COLO668 (cell line): Measurements from ENCODE around the gene SLCO3A1.

Source experiments
- DNase-seq: peaks from one replicate; lab custom pipeline; 2025; ENCODE audit not compliant: unreplicated experiment; lab: John Stamatoyannopoulos, UW

Gene SLCO3A1

DNA sequence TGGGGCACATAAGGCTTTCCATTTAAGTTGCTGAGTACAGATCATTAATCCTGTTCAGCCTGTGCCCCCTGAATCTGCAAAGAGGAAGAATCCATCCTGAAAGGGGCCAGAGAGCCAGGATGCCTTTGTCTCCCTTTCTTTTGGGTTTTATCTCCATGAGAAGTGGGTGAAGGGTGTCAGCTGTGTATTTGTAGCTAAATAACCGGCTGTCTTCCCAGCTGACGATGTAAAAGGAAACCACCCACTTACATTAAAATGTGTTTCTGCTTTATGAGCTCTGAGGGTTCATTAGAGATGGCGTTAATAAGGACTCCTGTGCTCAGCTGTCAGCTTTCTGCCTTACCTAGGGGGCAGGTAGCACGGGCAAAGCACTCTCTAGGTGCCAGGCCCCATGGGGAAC, 83.4 kb downstream of the SLCO3A1 start:
- DNase-seq = no peak

DNA sequence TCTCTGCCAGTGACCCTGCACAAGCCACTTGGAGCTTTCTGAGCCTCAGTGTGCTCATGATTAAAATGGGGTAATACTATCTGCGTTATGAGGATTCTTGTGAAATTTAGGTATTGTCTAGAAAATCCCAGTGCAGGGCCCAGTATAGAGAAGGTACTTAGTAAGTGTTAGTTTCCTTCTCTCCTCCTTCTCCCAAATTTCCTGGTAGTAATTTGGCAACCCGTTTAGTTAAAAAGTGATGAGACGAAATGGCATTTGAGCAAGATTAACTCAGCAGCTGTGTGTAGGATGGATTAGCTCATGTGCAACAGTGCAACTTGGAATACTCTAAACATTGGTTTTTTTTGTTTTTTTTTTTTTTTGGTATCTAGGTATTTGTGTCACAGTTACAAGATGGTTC, 84.6 kb downstream of the SLCO3A1 start:
- no peak for DNase-seq

DNA sequence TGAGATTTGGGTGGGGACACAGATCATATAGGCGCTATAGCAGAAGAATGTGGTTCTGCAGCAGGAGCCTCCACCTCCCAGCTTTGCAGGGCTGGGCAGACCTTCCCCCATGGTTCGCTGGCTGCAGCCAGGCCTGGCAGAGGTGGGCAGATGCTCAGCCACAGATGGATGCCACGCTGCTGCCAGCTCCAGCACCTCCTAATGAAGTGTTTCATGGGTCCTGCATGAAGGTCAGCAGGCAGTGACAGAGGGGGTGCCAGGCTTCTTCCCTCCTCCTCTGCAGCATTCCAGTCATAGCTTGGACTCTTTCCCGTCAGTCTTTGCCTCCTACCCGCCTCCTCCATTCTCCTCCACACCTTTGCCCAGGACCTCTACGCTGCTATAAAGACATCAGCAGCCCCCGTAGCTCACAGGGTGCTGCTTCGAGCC, 85.9 kb downstream of the SLCO3A1 start:
- no peak for DNase-seq

DNA sequence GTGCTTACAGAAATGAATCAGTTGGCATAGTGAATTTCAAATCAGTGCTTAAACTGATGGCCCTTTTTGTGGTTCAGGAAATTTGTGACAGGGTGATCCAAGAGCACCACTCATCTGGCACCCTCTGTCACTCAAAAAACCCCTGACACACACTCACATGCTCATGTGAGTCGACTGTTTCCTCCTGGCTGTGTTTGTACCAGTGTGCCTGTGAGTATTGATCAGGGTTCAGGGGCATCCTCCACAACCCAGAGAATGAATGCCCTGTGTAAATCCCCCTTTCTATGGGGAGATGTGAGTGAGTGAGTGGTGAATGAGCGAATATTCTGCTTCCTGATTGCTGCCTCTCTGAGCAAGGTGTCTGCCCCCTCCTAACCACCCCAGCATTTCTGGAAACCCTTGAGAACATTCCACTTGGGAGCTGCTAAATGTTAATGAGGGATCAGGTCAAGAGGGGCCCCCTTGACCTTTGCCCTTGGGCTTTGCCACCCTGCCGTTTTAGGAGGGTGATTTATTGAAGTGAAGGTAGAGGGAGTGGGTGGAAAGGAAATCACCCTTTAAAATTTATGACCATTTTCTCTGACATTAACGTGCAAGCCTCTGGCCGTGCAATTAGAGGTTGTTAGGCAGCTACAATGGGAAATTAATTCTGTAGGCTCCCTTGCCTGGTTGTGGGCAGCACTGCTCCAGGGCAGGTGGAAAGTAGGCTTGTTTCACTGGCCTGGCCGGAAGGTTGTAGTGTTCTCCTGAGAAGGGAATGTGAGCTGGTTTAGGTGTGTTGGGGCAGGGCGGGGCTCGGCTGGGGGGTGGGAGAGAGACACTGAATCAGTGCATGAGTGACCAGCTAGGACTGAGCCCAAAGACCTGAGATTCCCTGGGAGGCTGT, 87.2 kb downstream of the SLCO3A1 start:
- DNase-seq = peak; percentile 52

DNA sequence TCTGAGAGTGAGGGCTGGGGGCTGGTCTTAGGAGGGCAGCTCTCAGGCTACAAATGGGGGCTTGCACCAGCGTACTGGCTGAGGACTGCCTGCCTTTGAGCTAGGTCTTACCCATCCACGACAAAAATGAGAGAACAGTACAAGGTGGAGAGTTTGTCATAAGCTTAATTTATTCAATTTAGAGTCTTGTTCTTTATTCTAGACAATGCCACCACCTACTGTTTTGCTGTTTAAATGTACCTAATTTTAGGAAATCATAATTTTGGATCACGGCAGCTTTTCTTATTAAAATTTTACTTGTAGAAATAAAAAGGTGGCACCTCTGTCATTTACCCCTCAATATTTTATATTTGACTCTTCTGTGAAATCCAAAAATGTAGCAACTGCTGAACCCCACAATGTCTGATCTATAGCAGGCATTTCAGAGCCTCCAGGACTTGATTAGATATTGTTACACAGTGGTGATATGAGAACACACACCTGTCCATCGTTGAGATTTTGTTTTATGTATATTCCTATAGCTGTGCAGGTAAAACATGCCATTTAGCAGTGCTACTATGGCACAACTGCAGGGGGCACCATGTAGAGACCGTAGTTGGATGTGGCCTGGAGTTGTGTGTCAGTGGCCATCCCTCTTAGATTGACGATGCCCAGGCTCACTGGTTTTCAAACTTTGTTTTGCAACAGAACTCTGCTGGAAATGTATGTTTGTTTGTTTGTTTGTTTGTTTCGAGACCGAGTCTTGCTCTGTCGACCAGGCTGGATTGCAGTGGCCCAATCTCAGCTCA, 88.6 kb downstream of the SLCO3A1 start:
- no peak for DNase-seq

DNA sequence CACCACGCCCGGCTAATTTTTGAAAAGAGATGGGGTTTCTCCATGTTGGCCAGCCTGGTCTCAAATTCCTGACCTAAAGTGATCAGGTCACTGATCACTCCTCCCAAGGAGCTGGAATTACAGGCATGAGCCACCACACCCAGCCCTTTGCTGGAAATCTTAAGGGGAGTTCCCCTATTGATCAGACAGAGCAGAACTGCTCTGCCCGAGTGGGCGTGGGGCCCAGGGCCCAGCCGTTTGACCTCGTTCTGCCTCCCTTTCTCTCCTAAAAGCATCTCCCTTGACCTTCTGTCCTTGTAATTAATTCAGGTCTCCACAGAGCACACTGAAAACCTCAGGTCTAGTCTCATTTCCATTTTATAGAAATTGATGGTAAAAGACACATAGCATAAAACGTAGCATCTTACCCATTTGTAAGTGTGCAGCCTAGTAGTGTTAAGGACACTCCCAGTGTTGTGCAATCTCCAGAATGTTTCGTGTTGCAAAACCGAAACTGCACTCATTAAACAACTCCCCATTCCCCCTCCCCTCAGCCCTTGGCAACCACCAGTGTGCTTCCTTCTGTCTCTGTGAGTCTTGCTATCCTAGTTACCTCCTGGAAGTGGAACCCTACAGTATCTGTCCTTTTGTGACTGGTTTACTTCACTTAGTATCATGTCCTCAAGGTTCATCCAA, 89.3 kb downstream of the SLCO3A1 start:
- peak; percentile 63 for DNase-seq

DNA sequence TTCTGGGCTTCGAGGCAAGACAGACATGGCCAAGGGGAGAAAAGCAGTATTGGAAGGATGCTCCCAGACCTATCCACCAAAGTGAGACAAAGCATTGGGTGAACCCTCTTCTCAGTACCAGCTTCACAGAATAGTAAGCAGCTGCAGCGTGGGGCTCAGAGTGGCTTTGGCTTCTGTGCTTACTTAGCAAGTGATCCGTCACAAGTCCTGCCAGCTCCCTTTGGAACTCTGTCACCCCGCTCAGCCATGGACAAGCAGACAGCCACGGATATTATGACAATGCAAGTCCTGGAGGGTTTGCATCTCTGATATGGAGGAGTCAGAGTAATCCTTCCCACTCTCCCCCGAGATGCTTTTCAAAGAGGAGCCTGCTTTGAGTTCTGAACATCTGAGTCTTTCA, 90.8 kb downstream of the SLCO3A1 start:
- DNase-seq = peak; percentile 42

DNA sequence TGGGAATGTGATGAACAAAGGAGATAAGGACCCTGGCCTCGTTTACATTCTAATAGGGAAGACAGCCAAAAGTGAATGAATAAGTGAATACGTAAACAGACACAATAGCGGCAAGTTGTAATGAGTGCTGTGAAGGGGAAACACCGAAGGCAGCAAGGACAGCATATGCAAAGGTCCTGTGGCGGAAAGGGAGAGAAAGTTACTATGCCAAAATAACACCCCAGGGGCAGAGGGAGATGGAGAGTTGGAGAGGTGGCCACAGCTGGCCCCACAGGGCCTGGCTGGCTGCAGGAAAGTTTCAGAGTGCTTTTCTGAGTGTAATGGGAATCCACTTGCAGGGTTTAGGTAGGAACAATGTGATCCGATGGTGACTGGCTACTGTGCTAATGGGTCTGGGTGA, 91.9 kb downstream of the SLCO3A1 start:
- no peak for DNase-seq

DNA sequence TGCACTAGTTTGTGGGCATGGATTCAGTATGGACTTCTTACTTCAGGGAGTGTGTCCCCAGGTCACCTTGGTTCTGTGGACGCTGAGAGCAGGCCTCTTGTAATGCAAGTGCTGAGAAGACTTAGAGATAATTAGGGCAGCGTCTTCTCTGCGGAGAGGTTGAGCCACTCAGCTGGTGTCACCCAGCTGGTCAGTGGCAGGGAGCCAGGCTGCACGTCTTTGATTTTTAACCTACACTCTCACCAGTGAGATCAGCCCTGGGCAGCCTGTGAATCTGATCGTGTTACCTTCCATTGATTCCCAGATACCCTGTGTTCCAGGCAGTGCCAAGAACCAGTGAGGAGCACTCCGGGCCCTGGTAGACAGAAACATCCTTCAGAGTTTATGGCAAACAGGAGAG, 92.6 kb downstream of the SLCO3A1 start:
- no peak for DNase-seq

DNA sequence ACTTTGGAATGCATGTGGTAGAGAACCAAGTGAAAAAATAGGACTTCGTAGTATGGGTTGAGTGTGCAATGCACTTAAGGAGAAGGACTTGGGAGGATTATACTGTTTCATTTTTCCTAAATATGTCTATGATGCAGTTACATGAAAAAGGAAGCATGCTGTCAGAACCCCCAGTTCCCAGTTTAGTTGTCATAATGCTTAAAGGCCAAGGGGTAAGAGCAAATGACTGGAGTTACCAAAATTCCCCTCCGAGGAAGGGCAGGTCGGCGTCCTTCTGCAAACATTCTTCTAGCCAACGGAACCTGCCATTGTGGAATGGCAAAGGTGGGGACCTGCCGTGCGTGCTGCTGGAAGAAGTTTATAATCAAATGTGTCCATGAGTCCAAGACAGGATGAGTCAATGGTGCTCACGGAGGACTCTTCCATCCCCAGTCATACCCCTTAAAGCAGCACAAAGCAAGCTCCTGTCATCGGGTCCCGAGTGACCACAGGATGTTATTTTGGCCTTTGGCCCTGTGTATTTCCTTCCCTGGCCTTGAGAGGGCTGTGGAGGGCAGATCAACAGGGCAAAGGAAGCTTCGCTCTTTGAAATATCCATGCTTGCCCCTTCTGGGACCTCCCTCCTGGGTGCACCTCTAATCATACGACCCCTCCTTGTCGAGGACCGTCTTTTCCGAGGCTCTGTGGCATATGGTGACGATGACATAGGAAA, 93.2 kb downstream of the SLCO3A1 start:
- DNase-seq = no peak

DNA sequence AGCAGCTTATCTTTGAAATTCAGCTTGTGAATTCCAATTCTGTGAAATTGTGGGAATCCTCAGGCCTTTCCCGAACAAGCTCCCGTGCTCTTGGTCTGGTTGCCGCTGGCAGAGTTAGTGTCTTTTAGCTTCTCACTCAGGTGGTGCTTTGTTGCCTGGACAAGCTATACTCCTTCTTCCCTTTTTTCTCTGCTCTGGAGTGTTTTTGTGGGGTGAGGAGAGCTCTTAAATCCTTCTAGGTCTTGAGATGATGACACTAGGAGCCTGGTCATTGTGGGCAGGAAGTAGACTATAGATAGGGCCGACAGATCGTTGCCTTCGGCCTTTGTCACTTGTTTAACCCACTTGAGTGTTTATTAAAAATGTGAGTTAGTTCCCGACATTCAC, 93.8 kb downstream of the SLCO3A1 start:
- DNase-seq = no peak

DNA sequence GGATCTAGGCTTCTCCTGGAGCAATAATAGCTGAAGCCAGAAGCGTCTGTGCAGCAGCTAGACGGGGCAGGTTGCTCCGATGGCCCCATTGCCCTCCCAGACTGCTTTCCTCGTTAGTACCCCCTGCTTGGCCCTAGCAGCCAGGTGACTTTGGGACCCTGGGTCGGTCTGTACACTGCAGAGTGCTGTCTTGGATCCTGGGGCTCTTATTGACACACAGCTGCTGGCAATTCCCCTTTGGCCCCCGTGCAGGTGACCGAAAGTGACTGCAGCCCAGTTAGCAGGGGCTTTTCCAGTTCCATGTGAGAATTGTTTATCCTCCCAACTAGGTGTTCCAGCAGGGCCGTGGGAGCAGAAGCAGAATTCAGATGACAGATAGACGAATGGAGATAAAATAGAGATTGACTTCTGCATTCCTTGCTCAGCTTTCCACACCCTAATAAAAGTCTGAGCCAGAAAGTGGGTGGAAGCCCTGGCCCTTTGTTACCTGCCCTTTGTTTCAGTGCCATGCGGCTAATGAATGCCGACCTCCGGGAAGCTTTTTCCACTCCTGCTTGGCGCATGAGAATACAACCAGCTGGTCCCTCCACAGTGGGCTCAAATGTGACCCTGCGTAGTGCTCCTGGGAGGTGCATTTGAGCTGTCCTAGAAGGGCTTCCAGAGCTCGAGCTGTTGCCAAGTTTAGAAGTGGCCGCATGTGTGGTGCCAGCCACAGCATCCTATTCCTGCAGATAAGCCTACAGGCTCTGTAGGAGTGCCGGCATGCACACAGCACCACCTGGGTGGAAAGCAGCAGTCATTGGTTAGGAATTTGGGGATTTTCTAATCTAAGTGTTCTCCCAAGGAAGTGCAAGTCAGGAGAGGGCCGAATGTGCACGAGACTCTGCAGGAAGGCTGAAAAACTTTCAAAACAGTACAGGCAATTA, 94.4 kb downstream of the SLCO3A1 start:
- peak; percentile 40 for DNase-seq

DNA sequence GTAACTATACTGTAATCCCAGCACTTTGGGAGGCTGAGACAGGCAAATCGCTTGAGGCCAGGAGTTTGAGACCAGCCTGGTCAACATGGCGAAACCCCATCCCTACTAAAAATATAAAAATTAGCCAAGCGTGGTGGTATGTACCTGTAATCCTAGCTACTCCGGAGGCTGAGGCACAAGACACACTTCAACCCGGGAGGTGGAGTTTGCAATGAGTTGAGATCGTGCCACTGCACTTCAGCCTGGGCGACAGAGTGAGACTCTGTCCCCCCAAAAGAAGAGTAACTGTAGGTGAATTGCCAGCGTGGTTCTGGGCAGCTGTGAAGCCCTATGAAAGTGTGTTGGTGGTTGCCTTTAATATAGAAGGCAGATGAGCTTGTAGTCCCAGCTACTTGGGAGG, 95.9 kb downstream of the SLCO3A1 start:
- no peak for DNase-seq

DNA sequence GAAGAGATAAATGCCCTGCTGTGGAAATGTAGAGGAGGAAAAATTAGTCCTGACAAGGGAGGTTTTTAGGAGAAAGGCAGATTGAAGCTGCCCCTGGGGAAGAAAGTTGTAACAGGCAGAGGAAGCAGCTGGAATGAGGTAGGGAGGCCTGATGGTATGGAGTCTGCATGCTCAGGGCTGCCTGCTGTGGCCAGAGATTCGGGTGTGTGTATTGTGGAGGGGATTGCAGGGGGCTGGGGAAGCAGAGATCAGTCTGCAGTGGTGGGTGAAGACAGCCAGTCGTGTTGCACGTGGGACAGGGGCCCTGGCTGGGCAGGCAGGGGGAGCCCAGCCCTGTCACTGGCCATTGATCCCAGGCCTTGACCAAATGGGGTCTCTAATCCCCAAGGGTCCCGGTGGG, 96.5 kb downstream of the SLCO3A1 start:
- no peak for DNase-seq

DNA sequence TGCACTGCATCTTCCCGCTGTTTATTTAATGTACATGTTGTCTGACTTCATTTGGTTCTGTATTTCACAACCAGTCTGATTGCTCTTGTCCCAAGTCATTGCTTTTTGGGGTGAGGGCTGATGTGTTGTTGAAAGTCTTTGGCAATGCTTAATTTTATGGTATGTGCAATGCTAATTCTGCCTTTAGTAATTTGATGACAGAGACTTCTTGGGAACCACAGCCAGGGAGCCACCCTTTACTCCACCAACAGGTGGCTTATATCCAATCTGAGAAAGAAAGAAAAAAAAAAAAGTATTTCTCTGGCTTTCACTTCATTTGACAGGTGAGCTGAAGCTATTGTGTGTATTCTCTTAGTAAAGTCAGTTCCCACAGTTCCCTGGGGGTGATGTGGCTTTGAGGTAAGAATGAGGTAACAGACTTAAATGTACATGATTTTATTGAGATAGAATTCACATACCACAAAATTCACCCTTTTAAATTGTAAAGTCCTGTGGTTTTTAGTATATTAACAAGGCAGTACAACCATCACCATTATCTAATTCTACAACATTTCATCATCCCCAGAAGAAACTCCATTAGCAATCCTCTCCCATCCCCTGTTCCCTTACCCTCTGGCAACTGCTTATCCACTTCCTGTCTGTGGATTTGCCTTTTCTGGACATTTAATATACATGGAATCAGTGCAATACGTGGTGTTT, 97.3 kb downstream of the SLCO3A1 start:
- no peak for DNase-seq

DNA sequence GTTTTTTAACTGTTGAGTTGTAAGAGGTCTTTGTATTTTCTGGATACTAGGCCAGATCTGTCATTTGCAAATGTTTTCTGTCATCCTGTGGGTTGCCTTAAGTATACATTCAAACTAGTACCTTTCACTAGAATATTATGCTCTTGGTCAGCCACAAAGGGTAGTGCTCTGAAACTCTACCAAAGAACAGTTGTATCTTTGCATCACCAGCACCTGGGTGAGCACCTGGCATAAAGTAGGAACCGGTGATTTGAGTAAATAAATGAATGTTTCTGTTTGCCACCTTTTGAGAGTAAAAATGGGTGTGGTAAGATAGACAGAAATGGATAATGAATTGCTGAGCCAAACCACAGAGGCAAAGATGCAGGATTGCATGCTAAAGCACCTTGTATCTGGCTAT, 98.7 kb downstream of the SLCO3A1 start:
- no peak for DNase-seq

DNA sequence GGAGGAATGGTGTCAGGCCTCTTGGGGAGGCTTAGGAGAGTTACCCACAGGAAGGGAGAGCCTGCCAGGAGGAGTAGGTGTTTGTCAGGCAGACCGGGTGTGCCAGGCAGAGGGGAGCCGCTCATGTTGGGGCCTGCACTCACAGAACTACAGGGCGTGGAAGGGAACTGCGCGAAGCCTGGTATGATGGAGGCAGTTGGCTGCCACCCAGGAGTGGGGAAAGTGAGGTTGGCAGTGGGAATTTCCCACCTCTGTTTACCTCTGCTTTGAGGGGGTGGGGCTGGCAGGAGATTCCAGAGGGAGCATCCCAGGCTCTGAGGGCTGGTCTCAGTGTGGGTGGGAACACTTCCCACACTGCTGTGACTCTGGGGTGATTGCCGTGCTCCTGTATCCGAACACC, 99.9 kb downstream of the SLCO3A1 start:
- DNase-seq = peak; percentile 39

DNA sequence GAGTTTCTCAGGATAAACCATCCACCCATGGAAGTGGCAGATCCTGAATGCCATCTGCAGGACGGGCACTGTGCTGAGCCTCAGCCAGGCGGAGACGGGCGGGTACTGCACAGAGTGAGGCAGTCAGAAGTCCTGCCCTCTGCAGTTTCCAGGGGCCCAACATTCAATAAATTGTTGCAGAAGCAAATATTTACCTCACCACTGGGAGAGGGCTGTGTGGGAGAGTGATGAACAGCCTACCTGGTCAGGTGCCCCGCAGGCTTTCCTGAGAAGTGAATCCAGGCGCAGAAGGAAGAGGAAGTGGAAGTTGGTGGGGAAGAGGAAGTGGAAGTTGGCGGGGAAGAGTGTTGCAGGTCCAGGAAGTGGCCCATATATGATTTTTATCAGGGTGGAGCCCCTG, 100.8 kb downstream of the SLCO3A1 start:
- peak; percentile 76 for DNase-seq

DNA sequence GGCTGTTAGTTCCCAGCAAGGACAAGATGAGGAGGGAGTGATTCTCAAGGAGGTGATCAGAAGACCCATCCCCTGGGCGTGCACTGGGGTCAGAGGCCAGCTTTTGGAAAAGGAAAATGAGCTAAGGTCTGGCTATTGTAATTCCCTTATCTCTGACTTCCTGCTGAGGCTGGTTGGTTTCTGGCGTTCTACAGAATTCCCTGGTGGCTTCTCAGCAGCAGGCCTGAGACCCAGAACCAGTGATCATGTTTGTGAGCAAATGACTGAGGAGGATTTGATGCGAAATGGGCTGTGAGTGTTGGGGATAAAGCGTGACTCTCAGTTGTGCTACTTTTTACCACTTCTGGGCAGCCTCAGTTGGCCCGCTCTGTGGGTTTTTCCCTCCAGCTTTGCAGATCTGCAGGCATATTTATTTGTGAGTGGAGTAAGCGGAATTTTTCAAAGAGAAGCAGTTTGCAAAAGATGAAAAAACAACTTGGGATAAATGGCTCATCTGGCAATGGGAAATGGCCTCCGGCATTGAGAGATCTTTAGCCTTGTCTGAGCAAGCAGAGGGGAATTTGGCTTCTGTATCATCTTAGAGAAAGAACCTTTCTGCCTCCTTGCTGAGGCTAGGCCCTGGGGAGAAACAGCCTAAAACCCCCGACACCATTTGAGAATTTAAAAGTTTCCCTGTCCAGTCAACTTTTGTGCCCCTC, 102.7 kb downstream of the SLCO3A1 start:
- no peak for DNase-seq
